ENCODE data around the gene RER1. TPM values are rescaled to one million over a fixed set of nuclear protein-coding genes. Genes with fewer than 3 reads are reported as not detected.

The RER1 gene
- total RNA-seq, 1 experiment from 2014 or later: 155 TPM

DNA sequence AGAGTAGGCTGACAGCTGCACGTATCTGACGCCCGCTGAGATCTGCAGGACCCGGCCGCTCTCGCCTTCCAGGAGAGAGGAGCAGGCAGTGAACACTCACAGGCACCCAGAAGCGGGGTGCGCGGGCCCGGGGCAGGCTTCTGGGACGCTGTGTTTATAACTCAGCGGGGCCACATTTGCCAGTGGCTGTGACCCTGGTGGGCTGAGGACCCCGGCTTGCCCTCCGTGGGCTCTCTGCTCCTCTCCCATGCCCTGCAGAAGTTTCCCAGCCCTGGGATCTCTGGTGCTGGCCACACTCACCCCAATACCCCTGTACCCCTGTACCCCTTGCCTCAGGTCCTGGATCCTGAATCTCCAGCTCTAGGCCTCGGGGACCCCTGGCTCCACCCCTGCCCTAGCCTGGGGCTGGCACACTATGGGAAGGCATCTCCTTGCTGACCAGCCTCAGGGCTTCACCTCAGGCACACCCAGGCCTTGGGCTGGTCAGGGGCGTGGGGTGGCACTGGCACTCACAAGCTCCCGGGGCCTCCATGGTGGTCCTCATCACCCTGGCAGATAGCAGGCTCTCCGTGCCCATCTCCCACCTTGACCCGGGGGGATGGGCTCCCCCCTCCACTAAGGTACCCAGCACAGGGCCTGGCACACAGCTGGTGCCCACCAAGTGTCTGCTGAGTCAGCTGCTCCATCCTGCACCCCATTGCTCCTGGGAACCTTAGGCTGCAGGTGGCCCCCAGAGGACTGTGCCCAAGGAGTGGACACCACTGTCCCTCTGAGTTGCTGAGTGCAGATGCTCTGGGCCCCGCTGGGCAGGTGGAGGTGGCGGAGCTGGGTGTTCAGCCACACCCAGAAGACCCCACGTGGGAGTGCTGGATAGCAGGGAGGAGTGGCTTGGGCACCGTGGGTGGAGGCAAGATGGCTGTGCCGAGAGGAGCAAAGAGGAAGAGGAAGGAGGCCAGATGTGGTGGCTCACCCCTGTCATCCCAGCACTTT is 32.7 kb upstream of the RER1 start:
- Histone ChIP-seq H3K36me3 (ENCODE audit: control insufficient read depth in 1 of 2, insufficient read depth in 2 of 2, low read length in 2 of 2) (no peaks in the 10 kb centered on the region), H3K9ac (ENCODE audit: low read length) (no peak overlapping the region), H3K9me3 (ENCODE audit: control insufficient read depth in 1 of 2, insufficient read depth in 1 of 2, low read depth in 1 of 2, low read length in 2 of 2) (no peaks in the 10 kb centered on the region), H2AFZ (ENCODE audit: low read depth, low read length, poor library complexity, severe bottlenecking) (no peak overlapping the region), H3K4me2 (ENCODE audit: low read length) (no peak overlapping the region), H4K20me1 (ENCODE audit: insufficient read depth) (no peaks in the 10 kb centered on the region), H3K27ac (ENCODE audit: low read depth, low read length) (no peak overlapping the region), H3K79me2 (ENCODE audit: insufficient read depth, low read length) (no peaks in the 10 kb centered on the region), H3K27me3 (ENCODE audit: insufficient read depth, low read length) (no peaks in the 10 kb centered on the region), H3K4me1 (ENCODE audit: control insufficient read depth in 1 of 2, insufficient read depth in 2 of 2, low read length in 2 of 2) (peaks cover 13 to 15% of the 10 kb centered on the region in 2 experiments; a peak in 3 of 4 replicates), H3K9me2 (ENCODE audit: insufficient read depth) (no peaks in the 10 kb centered on the region), H3K4me3 (replicated peaks in 1 of 2; ENCODE audit: low read depth in 1 of 2, low read length in 2 of 2) (no peak overlapping the region)
- ChIA-PET CTCF (no interaction called here), RAD21 (ENCODE audit: low non-redundant PET in 1 of 2, low total read pairs in 2 of 2, uncharacterized antibody in 2 of 2, unreplicated experiment in 2 of 2) (no interaction called here), POLR2A (no interaction called here)
- intact Hi-C loops (cut with micrococcal nuclease): no loop called here
- BruUV-seq (replicated peaks): no TSS peak
- DNase-seq (ENCODE audit: low read depth, low spot score) (no peak), ATAC-seq (no peak)
- TF ChIP-seq EZH2 (IDR thresholded peaks at IDR 0.05) (no peak), ZFX (IDR thresholded peaks at IDR 0.05) (no peak), EZH2phosphoT487 (IDR thresholded peaks at IDR 0.05; ENCODE audit: borderline replicate concordance) (no peak), POLR2A (IDR thresholded peaks at IDR 0.05; ENCODE audit: borderline replicate concordance, extremely low read depth, insufficient read depth, insufficient read length) (no peak), CEBPB (IDR thresholded peaks at IDR 0.05; ENCODE audit: low read depth) (no peak), ZNF274 (IDR thresholded peaks at IDR 0.05; ENCODE audit: low read depth, low read length) (no peak), JUND (IDR thresholded peaks at IDR 0.05) (no peak), POLR2AphosphoS5 (IDR thresholded peaks at IDR 0.05; ENCODE audit: low read depth, low read length) (no peak), SIN3A (IDR thresholded peaks at IDR 0.05; ENCODE audit: low read depth) (no peak), RAD21 (IDR thresholded peaks at IDR 0.05; ENCODE audit: low read depth) (no peak), YY1 (IDR thresholded peaks at IDR 0.05; ENCODE audit: extremely low read depth, insufficient replicate concordance, low read depth, low read length) (no peak), SP1 (IDR thresholded peaks at IDR 0.05; ENCODE audit: low read depth) (no peak), ZBTB33 (IDR thresholded peaks at IDR 0.05; ENCODE audit: extremely low read depth, insufficient replicate concordance, low read length) (no peak), MAX (IDR thresholded peaks at IDR 0.05) (no peak), EGR1 (IDR thresholded peaks at IDR 0.05; ENCODE audit: low read depth) (no peak), REST (IDR thresholded peaks at IDR 0.05; ENCODE audit: low read depth) (no peak), CBX3 (IDR thresholded peaks at IDR 0.05; ENCODE audit: low read depth) (no peak), TCF7L2 (IDR thresholded peaks at IDR 0.05; ENCODE audit: borderline replicate concordance, extremely low read depth, insufficient read depth, insufficient read length) (no peak)
- TF ChIP-seq, protein P1, sequence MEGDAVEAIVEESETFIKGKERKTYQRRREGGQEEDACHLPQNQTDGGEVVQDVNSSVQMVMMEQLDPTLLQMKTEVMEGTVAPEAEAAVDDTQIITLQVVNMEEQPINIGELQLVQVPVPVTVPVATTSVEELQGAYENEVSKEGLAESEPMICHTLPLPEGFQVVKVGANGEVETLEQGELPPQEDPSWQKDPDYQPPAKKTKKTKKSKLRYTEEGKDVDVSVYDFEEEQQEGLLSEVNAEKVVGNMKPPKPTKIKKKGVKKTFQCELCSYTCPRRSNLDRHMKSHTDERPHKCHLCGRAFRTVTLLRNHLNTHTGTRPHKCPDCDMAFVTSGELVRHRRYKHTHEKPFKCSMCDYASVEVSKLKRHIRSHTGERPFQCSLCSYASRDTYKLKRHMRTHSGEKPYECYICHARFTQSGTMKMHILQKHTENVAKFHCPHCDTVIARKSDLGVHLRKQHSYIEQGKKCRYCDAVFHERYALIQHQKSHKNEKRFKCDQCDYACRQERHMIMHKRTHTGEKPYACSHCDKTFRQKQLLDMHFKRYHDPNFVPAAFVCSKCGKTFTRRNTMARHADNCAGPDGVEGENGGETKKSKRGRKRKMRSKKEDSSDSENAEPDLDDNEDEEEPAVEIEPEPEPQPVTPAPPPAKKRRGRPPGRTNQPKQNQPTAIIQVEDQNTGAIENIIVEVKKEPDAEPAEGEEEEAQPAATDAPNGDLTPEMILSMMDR (IDR thresholded peaks at IDR 0.05 in 2 of 3, conservative IDR thresholded peaks at IDR 0.05 in 1 of 3; ENCODE audit: borderline replicate concordance in 1 of 3, insufficient read depth in 1 of 3, low read depth in 2 of 3, low read length in 2 of 3): no peak
